GM20000 (cell line): ENCODE data around the gene PIEZO1.

Source experiments
- DNase-seq: peaks from one replicate; pipeline ENCODE4 v3.0.0; 2012; ENCODE audit warnings: low spot score
- TF ChIP-seq, protein P1 (sequence below): IDR thresholded peaks from 2 replicates; pipeline ENCODE4 v1.5.1; 2012; ENCODE audit warnings: mild to moderate bottlenecking, control low read depth; ENCODE audit errors: extremely low read depth, missing control alignments

PIEZO1 gene

DNA sequence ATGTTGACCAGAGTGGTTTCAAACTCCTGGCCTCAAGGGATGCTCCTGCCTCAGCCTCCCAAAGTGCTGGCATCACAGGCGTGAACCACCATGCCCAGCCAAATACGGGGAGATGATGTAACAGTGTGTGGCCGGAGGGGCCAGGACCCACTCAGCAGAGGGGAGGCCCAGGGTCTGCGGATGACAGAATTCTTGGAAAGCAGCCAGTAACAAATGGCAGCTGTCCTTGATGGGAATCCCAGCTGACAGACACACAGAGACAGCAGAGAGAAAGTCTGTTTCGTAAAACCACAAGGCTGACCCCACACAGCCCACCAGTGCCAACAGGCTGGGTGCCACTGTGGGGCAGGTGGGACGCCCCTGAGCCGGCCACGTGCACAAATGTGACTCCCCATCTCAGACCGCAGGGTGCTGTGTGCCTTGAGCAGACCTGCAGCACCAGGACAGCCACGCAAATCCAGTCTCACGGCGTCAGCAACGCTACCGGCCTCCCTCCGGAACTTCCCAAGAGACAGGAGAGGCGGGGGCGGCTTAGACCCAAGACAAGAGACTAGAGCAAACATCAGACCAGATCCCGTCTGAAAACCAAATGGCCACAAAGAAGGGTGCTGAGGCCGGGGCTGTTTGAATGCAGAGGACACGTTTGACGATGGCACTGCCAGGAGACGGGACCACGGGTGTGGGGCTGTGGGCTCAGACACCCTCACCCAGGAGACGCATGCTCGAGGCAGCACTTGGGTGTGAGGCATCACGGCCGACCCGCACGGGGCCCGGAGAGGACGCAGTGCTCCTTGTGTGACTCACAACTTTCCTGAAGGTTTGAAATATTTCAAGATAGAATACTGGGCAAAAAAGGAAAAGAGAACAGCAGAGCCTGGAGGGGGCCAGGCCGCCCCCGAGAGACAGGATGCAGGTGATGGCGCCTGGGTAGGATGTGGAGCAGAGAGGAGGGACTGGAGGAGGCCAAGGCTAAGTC, 54.1 kb downstream of the PIEZO1 start:
- TF ChIP-seq, protein P1, sequence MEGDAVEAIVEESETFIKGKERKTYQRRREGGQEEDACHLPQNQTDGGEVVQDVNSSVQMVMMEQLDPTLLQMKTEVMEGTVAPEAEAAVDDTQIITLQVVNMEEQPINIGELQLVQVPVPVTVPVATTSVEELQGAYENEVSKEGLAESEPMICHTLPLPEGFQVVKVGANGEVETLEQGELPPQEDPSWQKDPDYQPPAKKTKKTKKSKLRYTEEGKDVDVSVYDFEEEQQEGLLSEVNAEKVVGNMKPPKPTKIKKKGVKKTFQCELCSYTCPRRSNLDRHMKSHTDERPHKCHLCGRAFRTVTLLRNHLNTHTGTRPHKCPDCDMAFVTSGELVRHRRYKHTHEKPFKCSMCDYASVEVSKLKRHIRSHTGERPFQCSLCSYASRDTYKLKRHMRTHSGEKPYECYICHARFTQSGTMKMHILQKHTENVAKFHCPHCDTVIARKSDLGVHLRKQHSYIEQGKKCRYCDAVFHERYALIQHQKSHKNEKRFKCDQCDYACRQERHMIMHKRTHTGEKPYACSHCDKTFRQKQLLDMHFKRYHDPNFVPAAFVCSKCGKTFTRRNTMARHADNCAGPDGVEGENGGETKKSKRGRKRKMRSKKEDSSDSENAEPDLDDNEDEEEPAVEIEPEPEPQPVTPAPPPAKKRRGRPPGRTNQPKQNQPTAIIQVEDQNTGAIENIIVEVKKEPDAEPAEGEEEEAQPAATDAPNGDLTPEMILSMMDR: no peak
- DNase-seq: no peak

DNA sequence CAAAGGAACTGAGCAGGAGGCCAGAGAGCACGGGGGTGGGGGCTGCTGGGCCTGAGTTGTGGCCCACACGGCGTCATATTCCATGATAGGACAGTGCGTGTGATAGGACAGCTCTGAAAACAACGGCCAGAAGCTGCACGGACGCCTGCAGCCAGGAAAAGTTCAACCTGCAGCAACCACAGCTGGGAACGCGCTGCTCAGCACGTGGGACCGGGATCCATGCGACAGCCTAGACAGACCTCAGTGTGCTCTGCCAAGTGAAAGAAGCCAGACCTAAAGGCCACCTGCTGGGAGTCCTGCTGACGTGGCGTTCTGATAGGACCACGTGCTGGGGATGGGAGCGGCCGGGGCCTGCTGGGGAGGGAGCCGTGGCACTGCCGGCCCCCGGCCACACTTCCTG, 57.1 kb downstream of the PIEZO1 start:
- DNase-seq: no peak
- TF ChIP-seq, protein P1: no peak

DNA sequence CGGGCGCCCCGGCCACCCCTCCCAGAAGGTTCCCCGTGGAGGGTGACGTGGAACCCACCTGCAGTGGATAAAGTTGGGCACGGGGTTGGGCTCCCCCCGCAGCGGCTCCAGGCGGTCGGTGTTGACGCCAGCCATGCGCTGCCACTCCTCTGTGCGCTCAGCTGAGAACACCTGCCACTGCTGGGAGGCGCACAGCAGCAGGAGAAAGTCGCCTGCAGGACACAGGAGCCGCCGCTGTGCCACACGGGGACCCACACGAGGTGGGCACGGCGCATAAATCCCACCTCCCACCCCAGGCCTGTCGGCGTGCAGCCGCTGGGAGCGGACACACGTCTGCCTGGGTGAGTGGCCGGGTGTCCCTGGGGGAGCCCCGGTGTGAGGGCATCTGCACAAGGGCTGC, 58.0 kb downstream of the PIEZO1 start:
- DNase-seq: no peak
- TF ChIP-seq, protein P1: no peak

DNA sequence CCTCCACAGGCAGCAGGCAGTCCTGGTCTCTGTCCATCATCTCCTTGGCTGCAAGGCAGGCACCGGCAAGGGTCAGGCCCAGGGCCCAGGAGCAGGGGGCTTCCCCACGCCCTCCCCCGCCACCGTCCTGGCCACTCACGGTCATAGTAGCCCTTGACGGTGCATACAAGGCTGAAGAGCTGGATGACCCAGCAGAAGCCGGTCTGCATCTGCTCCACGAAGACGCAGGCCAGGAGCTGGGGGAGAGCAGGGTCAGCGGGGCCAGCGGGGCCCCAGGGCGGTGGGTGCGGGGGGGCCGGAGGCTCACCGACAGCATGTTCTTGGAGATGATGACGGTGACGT, 58.6 kb downstream of the PIEZO1 start:
- TF ChIP-seq, protein P1: no peak
- no peak for DNase-seq

DNA sequence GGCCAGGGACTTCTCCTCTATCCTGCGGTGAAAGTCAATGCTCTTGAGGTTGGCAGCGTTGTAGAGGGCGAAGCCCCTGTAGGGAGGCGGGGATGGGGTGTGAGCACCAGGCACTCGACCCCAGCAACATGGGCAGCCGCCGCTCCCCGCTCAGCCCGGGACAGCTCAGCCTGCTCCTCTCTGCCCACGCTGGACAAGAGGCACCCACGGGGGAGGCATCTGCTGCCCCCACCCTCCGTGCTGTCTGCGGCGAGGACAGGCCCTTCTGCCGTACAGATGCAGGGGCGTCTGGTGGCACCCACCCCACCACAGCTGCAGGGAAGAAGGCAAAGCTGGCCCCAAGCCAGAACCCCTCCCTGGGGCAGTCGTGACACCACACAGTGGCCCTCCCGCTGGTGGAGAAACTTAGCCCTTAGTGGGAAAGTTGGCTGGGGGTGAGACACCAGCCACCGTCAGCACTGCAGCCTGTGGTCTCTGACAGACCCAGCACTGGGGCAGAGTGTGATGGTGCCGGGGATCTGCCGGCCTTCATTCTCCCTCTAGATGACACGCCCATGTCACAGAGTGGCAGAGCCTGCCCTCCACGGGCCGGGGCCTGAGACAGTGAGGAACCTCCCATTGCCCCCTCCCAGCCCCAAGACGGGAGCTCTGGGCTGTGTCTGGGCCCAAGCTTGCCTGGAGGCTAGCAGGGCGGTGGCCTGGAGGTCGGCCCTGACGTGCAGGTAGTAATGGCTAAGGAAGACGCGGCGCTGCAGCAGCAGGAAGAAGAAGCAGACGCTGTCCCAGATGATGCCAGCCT, 59.2 kb downstream of the PIEZO1 start:
- TF ChIP-seq, protein P1: no peak

DNA sequence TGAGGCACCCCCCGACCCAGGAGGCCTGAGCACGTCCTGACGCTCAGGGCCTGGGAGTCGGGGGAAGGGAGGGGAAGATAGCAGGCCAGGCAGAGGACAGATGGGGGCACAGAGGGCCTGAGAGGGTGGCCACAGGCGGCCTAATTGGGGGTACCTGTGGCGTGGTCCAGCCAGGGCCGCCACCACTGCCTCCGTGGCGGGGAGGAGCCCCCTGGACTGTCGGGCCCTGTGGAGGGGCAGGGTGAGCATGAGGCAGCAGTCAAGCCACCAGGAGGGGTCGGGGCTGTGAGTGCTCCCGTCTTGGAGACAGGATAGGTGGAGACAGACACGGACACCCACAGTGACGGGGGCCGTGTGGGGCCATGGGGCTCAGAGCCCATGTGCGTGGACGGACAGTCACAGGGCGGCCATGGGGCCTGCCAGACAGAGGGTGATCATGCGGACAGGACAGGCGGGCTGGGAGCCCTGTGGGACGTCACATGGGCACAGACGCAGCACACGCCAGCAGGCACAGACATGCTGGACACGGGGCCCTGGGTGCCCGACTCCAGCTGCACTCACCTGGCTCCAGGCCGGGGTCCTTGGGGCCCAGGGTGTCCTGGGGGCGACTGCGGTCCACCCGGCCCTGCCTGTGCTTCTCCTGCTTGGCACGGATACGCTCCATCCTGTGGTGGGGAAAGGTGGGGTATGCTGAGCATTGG, 60.0 kb downstream of the PIEZO1 start:
- TF ChIP-seq, protein P1: no peak
- no peak for DNase-seq

More for the DNA sequence above, 59.2 kb downstream of the PIEZO1 start:
- no peak for DNase-seq
